Neural crest cell (in vitro differentiated cells): ENCODE results near the gene CENPS. TPM values are rescaled to one million over a fixed set of nuclear protein-coding genes. Genes with fewer than 3 reads are reported as not detected.
"Not testable (repeated sequence)": the region's sequence is repeated elsewhere in the genome, so short reads cannot be mapped to it uniquely, and the experiment has no call there.

Source experiments
- DNase-seq: peaks from one replicate; pipeline ENCODE4 v3.0.0; 2021; ENCODE audit warnings: low read depth, mixed read lengths, low spot score
- H3K27ac Mint-ChIP-seq: one replicate; pipeline ENCODE4 v1.8.0; 2021; ENCODE audit warnings: mild to moderate bottlenecking, mixed read lengths; ENCODE audit not compliant: unreplicated experiment
- H3K27me3 Mint-ChIP-seq: 2 replicates; pipeline ENCODE4 v1.8.0; 2021; ENCODE audit warnings: low read depth, mild to moderate bottlenecking, mixed read lengths
- H3K36me3 Mint-ChIP-seq: 2 replicates; pipeline ENCODE4 v1.8.0; 2021; ENCODE audit warnings: low read depth, mild to moderate bottlenecking, mixed read lengths
- H3K4me1 Mint-ChIP-seq: 2 replicates; pipeline ENCODE4 v1.8.0; 2021; ENCODE audit warnings: mixed read lengths
- H3K4me3 Mint-ChIP-seq: one replicate; pipeline ENCODE4 v1.8.0; 2021; ENCODE audit warnings: mild to moderate bottlenecking, mixed read lengths
- H3K9me3 Mint-ChIP-seq: 2 replicates; pipeline ENCODE4 v1.8.0; 2021; ENCODE audit warnings: mixed read lengths
- CTCF ChIP-seq: fragments of 200-600 bp; sonication (generic); conservative IDR thresholded peaks from 2 replicates; pipeline ENCODE4 v1.5.0; 2021; ENCODE audit warnings: antibody characterized with exemption, mild to moderate bottlenecking
- total RNA-seq: library from RNA; stranded (reverse); gene quantifications from 2 replicates; pipeline ENCODE4 v1.2.1, GENCODE V29; 2021

Gene CENPS
- total RNA-seq, 1 donor from 2014 or later = 26.9 TPM

- no peaks in the 10 kb centered on the region for H3K9me3 Mint-ChIP-seq
- peak overlapping the region; percentile 27 for H3K4me3 Mint-ChIP-seq
- H3K27me3 Mint-ChIP-seq = no peaks in the 10 kb centered on the region
- DNase-seq = no peak
- no peak for TF ChIP-seq CTCF
- no peak overlapping the region for H3K27ac Mint-ChIP-seq
- peaks cover 32% of the 10 kb centered on the region for H3K4me1 Mint-ChIP-seq
- H3K36me3 Mint-ChIP-seq = peaks cover 6% of the 10 kb centered on the region
Observed at GRCh38 chr1:10470043-10470442, 39.8 kb downstream of the CENPS start.

GRCh38 chr1:10471411-10472219, 41.4 kb downstream of the CENPS start:
- no peak for DNase-seq
- Mint-ChIP-seq H3K4me3 (peak overlapping the region; percentile 99), H3K36me3 (peaks cover 6% of the 10 kb centered on the region), H3K27me3 (no peaks in the 10 kb centered on the region), H3K4me1 (peaks cover 47% of the 10 kb centered on the region), H3K27ac (peak overlapping the region; percentile 67), H3K9me3 (no peaks in the 10 kb centered on the region)
- no peak for TF ChIP-seq CTCF

- no peaks in the 10 kb centered on the region for H3K27me3 Mint-ChIP-seq
Observed at GRCh38 chr1:10472220-10473144, 42.2 kb downstream of the CENPS start, which contains the start of gene DFFA. TSS of gene DFFA (minus strand) at chr1:10472529. CDS start at chr1:10472458, 71 bp downstream.

GRCh38 chr1:10473145-10473765, 43.0 kb downstream of the CENPS start:
- peaks cover under 1% of the 10 kb centered on the region for H3K36me3 Mint-ChIP-seq
- no peaks in the 10 kb centered on the region for H3K27me3 Mint-ChIP-seq
- peaks cover 48% of the 10 kb centered on the region for H3K4me1 Mint-ChIP-seq
- no peaks in the 10 kb centered on the region for H3K9me3 Mint-ChIP-seq
- TF ChIP-seq CTCF = no peak
- DNase-seq = no peak
- H3K27ac Mint-ChIP-seq = no peak overlapping the region
- H3K4me3 Mint-ChIP-seq = peak overlapping the region; percentile 99

More at GRCh38 chr1:10472220-10473144, 42.2 kb downstream of the CENPS start, which contains the start of gene DFFA:
- peak; percentile 84 for DNase-seq
- peaks cover 4% of the 10 kb centered on the region for H3K36me3 Mint-ChIP-seq
- no peak for TF ChIP-seq CTCF
- peaks cover 48% of the 10 kb centered on the region for H3K4me1 Mint-ChIP-seq
- H3K9me3 Mint-ChIP-seq = no peaks in the 10 kb centered on the region
- peak within 1 kb of the TSS; percentile 67 for H3K27ac Mint-ChIP-seq
- H3K4me3 Mint-ChIP-seq = peak within 1 kb of the TSS; percentile 99

- Mint-ChIP-seq H3K4me1 (peaks cover 48% of the 10 kb centered on the region), H3K4me3 (peak overlapping the region; percentile 93)
- H3K27me3 Mint-ChIP-seq, H3K36me3 Mint-ChIP-seq, H3K9me3 Mint-ChIP-seq, DNase-seq, H3K27ac Mint-ChIP-seq: not testable (repeated sequence)
Observed at GRCh38 chr1:10474309-10474612, 44.0 kb downstream of the CENPS start.
